ENCODE data around the gene ACSL4. TPM values are rescaled to one million over a fixed set of nuclear protein-coding genes. Genes with fewer than 3 reads are reported as not detected.

The ACSL4 gene
- total RNA-seq, 4 donors from 2014 or later: 40.7 to 64.7 (median 43.7) TPM

DNA sequence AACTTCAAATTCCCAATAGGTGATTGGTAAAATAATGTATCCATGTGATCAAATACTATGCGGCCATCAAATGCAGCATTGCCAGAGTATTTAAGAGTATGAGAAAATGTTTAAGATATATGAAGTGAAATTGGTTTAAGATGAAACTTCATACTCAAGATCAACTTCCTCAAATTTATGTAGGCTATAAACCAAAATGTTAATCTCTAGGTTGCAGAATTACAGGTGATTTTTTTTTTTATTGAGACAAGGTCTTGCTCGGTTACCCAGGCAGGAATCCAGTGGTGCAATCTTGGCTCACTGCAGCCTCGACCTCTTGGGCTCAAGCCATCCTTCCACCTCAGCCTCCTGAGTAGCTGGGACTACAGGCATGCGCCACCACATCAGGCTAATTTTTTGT, 25.3 kb downstream of the ACSL4 start:
- DNase-seq (ENCODE audit: low spot score in 2 of 2): no peak
- 76% methylated on average over 4 of the region's 4 CpGs for WGBS
- Histone ChIP-seq H3K27ac (no peak overlapping the region), H3K4me3 (no peak overlapping the region), H3K36me3 (no peaks in the 10 kb centered on the region), H3K27me3 (no peaks in the 10 kb centered on the region), H3K9me3 (no peaks in the 10 kb centered on the region), H3K4me1 (peaks cover 5% of the 10 kb centered on the region)
- no peak for TF ChIP-seq POLR2A (IDR thresholded peaks at IDR 0.05)
- TF ChIP-seq POLR2AphosphoS5 (IDR thresholded peaks at IDR 0.05): no peak
- no peak for TF ChIP-seq EP300 (IDR thresholded peaks at IDR 0.05)

DNA sequence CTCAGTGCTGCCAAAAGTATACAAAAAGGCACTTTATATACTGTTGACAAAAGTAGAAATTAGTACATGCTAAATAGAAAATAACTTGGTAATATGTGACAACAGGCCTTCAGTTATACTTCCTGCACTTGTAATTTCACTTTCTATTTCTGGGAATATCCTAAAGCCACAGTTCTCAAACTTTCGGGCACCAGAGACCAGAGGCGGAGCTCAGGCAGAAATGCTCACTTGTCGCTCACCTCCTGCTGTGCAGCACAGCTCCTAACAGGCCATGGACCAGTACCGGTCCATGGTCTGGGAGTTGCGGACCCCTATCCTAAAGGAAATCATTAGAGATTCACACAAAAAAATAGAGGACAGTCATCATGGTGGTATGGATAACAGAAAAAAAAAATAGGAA, 25.7 kb downstream of the ACSL4 start:
- Histone ChIP-seq H3K27me3 (no peaks in the 10 kb centered on the region), H3K9me3 (no peaks in the 10 kb centered on the region), H3K4me1 (peaks cover 5% of the 10 kb centered on the region), H3K36me3 (no peaks in the 10 kb centered on the region), H3K27ac (no peak overlapping the region), H3K4me3 (no peak overlapping the region)
- no peak for DNase-seq (ENCODE audit: low spot score in 2 of 2)
- WGBS: 61% methylated on average over 5 of the region's 5 CpGs
- TF ChIP-seq POLR2AphosphoS5 (IDR thresholded peaks at IDR 0.05): no peak
- TF ChIP-seq, protein P1, sequence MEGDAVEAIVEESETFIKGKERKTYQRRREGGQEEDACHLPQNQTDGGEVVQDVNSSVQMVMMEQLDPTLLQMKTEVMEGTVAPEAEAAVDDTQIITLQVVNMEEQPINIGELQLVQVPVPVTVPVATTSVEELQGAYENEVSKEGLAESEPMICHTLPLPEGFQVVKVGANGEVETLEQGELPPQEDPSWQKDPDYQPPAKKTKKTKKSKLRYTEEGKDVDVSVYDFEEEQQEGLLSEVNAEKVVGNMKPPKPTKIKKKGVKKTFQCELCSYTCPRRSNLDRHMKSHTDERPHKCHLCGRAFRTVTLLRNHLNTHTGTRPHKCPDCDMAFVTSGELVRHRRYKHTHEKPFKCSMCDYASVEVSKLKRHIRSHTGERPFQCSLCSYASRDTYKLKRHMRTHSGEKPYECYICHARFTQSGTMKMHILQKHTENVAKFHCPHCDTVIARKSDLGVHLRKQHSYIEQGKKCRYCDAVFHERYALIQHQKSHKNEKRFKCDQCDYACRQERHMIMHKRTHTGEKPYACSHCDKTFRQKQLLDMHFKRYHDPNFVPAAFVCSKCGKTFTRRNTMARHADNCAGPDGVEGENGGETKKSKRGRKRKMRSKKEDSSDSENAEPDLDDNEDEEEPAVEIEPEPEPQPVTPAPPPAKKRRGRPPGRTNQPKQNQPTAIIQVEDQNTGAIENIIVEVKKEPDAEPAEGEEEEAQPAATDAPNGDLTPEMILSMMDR (IDR thresholded peaks at IDR 0.05): no peak
- no peak for TF ChIP-seq EP300 (IDR thresholded peaks at IDR 0.05)
- TF ChIP-seq POLR2A (IDR thresholded peaks at IDR 0.05): no peak

DNA sequence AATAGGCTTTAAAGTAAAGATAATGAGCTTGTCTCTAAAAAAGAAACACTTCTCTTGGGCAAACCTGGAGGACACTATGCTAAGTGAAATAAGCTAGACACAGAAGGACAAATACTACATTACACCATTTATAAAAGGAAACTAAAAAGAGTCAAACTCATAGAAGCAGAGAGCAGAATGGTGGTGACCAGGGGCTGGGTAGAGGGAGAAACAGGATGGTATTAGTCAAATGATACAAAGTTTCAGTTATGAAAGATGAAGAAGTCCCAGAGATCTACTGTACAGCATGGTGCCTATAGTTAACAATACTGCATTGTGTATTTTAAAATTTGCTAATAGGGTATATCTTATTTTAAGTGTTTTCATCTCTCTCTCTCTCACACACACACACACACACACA, 28.5 kb downstream of the ACSL4 start:
- H3K27ac ChIP-seq: no peak overlapping the region
- no peak overlapping the region for H3K4me3 ChIP-seq
- H3K36me3 ChIP-seq: no peaks in the 10 kb centered on the region
- TF ChIP-seq EP300 (IDR thresholded peaks at IDR 0.05) (no peak), POLR2A (IDR thresholded peaks at IDR 0.05) (no peak), POLR2AphosphoS5 (IDR thresholded peaks at IDR 0.05) (no peak)
- TF ChIP-seq, protein P1 (IDR thresholded peaks at IDR 0.05): no peak
- DNase-seq (ENCODE audit: low spot score in 2 of 2): no peak
- no peaks in the 10 kb centered on the region for H3K9me3 ChIP-seq
- H3K27me3 ChIP-seq: no peaks in the 10 kb centered on the region
- peaks cover 5% of the 10 kb centered on the region for H3K4me1 ChIP-seq

- no peak for TF ChIP-seq EP300 (IDR thresholded peaks at IDR 0.05)
- TF ChIP-seq, protein P1 (IDR thresholded peaks at IDR 0.05): no peak
- no peak for TF ChIP-seq POLR2A (IDR thresholded peaks at IDR 0.05)
- no peak for TF ChIP-seq POLR2AphosphoS5 (IDR thresholded peaks at IDR 0.05)
- H3K9me3 ChIP-seq: no peaks in the 10 kb centered on the region
- WGBS: 72% methylated on average over 2 of the region's 2 CpGs
- no peak overlapping the region for H3K27ac ChIP-seq
- no peaks in the 10 kb centered on the region for H3K4me1 ChIP-seq
- DNase-seq (ENCODE audit: low spot score in 2 of 2): no peak
- no peak overlapping the region for H3K4me3 ChIP-seq
- H3K36me3 ChIP-seq: no peaks in the 10 kb centered on the region
- H3K27me3 ChIP-seq: no peaks in the 10 kb centered on the region
Measured at GRCh38 chrX:109697855-109698254, 35.2 kb downstream of the ACSL4 start.

- 67% methylated on average over 4 of the region's 4 CpGs for WGBS
- no peak for DNase-seq (ENCODE audit: low spot score in 2 of 2)
- H3K27ac ChIP-seq: no peak overlapping the region
- no peaks in the 10 kb centered on the region for H3K4me1 ChIP-seq
- TF ChIP-seq POLR2A (IDR thresholded peaks at IDR 0.05) (no peak), EP300 (IDR thresholded peaks at IDR 0.05) (no peak), POLR2AphosphoS5 (IDR thresholded peaks at IDR 0.05) (no peak)
- TF ChIP-seq, protein P1 (IDR thresholded peaks at IDR 0.05): no peak
- H3K27me3 ChIP-seq: no peaks in the 10 kb centered on the region
- H3K36me3 ChIP-seq: no peaks in the 10 kb centered on the region
- H3K4me3 ChIP-seq: no peak overlapping the region
- H3K9me3 ChIP-seq: no peaks in the 10 kb centered on the region
Measured at GRCh38 chrX:109696146-109696740, 36.8 kb downstream of the ACSL4 start.

DNA sequence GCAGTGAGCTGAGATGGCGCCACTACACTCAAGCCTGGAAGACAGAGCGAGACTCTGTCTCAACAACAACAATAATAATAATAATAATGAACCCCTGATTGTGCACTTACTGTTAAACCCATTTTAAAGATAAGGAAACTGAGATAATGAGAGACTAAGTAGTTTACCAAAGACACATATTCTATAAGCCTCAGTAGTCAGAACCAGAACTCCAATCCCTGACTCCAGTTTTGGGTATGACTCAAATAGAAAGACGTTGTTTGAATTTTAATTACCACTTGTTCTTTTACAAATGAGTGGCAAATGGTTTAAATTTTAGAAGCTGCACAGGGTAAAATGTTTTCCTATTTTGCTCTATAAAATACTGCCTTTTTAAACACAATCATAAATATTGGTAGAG, 37.4 kb downstream of the ACSL4 start:
- 67% methylated on average over 3 of the region's 3 CpGs for WGBS
- Histone ChIP-seq H3K27me3 (no peaks in the 10 kb centered on the region), H3K4me3 (no peak overlapping the region), H3K36me3 (no peaks in the 10 kb centered on the region), H3K27ac (no peak overlapping the region), H3K4me1 (no peaks in the 10 kb centered on the region), H3K9me3 (no peaks in the 10 kb centered on the region)
- DNase-seq (ENCODE audit: low spot score in 2 of 2): no peak
- TF ChIP-seq POLR2A (IDR thresholded peaks at IDR 0.05) (no peak), EP300 (IDR thresholded peaks at IDR 0.05) (no peak), POLR2AphosphoS5 (IDR thresholded peaks at IDR 0.05) (no peak)
- TF ChIP-seq, protein P1 (IDR thresholded peaks at IDR 0.05): no peak
